Choroid plexus epithelial cell (primary cell): ENCODE results near the gene PRKCA.
A peak's percentile ranks its signal among the peaks of the same experiment; 100 is the strongest.

Experiments used
- DNase-seq: peaks from one replicate; pipeline ENCODE4 v3.0.0-alpha.2; 2010; ENCODE audit warnings: low read depth
- H3K4me3 ChIP-seq: 2 replicates; pipeline ENCODE4 v1.5.1; 2011; ENCODE audit warnings: low read depth, mild to moderate bottlenecking, control low read depth, low read length, moderate library complexity
- CTCF ChIP-seq: conservative IDR thresholded peaks from 2 replicates; pipeline ENCODE4 v1.5.1; 2011; ENCODE audit warnings: low read depth, mild to moderate bottlenecking, control low read depth, inconsistent platforms, low read length, moderate library complexity

PRKCA gene

DNA sequence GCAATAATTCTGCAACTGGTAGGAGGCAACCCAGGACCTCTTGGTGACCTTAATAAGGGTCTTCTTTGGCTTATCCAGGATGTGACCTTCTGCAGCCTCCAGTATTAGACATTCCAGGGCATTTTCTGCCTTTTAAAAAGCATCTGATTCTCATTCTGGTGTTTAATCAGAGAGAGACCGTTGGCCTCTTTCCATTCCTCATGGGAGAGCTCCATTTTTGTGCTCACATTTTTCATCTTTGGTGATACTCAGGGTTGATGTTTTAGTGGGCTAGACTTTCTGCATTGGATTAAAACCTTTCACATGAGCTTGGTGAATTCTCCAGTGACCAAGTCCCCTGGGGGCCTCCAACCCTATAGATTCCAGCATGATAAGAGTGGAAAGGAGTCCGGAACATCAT, 382.3 kb downstream of the PRKCA start:
- no peak for DNase-seq
- H3K4me3 ChIP-seq: no peak overlapping the region
- no peak for TF ChIP-seq CTCF

DNA sequence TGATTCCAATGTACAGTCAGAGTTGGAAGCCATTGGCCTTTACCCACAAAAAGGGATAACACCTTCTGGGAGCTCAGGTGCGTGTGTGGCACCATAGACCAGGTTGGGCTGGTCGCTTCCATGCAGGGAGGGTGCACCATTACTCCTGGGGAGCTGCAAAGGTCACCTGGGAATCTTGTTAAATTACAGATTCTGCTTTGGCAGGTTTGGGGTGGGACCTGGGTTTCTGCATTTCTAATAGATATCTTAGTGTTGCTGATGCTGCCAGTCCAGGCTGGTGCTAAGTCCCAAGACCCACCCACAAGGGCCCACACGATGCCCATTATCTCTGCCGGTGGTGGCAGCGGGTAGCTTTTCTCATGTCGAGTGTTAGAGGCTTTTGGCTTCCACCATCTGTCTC, 384.2 kb downstream of the PRKCA start:
- no peak overlapping the region for H3K4me3 ChIP-seq
- no peak for DNase-seq
- TF ChIP-seq CTCF: no peak

GRCh38 chr17:66687570-66688284, 385.3 kb downstream of the PRKCA start:
- no peak for TF ChIP-seq CTCF
- no peak overlapping the region for H3K4me3 ChIP-seq
- no peak for DNase-seq

DNA sequence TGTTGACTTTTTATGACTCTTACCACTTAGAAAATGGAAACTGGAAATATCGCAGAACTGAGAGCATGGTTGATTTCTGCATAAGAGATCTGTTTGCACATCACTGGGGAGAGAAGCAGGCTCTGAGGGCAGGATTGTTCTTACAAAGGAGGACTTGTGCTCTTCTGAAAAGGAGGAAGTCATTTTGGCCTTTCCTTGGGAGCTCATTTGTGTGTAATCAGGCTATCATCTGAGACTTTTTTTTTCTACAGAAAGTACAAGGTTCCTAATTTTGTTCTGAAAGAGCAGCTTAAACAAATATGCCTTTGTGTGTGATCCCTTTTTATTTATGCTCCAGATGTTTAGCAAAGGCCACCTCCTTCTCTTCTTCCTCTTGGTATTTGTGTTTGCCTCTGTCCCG, 386.8 kb downstream of the PRKCA start:
- no peak for TF ChIP-seq CTCF
- no peak overlapping the region for H3K4me3 ChIP-seq
- no peak for DNase-seq

GRCh38 chr17:66690166-66690565, 387.8 kb downstream of the PRKCA start:
- no peak overlapping the region for H3K4me3 ChIP-seq
- no peak for TF ChIP-seq CTCF
- DNase-seq: no peak

DNA sequence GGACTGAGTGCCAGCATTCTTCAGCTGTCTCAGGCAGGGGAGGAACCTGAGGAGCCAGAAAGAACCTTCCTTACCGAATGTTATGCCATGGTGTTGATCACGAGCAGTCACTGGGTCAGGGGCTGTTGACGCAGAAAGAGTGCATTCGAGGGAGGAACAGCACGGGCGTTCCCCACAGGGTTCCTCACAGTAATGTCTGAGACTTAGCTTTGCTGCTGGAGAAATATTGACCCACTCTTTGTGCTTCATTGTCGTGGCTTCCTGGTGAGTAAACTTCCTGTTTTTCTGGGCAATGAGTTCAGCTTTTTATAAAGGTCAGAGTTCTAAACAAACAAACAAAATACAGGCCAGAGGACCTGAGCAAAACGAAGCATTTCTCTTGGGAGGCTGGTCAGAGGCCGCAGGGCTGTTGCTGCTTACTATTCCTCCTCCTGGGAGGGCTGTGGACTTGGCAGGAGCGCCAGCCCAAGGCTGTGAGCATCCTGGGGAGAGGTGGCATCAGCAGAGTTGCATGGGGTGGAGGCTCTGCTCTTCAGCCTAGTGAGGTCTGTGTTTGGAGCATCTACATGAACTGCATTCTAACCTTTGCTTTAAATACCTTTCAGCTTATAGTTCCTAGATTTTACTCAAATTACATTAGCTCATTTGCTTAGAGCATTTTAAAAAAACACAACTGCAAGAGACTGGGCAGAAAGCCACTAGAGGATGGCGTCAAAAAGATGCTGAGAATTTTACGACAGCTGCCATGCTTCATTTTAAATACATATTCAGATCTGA, 389.4 kb downstream of the PRKCA start:
- no peak for TF ChIP-seq CTCF
- no peak overlapping the region for H3K4me3 ChIP-seq
- DNase-seq: peak; percentile 96

DNA sequence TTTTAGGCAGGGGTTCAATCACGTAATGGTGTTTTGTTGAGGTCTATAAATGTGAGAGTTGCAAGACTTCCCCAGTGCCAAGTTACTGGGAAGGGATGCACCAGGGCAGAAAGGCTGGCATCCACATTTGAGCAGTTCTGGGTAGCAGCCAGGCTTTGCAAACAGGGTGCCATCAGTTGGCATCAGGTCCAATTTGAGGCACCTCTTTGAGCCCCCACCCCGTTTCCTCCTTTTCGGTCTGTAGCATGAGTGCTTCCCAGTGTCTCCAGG, 389.9 kb downstream of the PRKCA start:
- H3K4me3 ChIP-seq: no peak overlapping the region
- no peak for TF ChIP-seq CTCF
- DNase-seq: no peak
